Natural killer cell treated with Interleukin-12 subunit alpha and Interleukin-12 subunit beta and Interleukin-15 and Interleukin-18, amount 100 ng/mL, for 72 hours (primary cell): ENCODE measurements around the gene RARB. TPM values are rescaled to one million over a fixed set of nuclear protein-coding genes. Genes with fewer than 3 reads are reported as not detected.

Source experiments
- total RNA-seq, 2 donors: library from RNA; stranded (reverse); gene quantifications; one replicate each; pipeline ENCODE4 v1.2.3, GENCODE V29; 2022

Gene RARB
- total RNA-seq, 2 donors from 2014 or later: not detected

Other genes starting within 250 kb of the RARB start
- 100 to 1,000 TPM; 126 to 145 TPM for gene TOP2B, start 236.6 kb downstream of the RARB start, total RNA-seq